IPS-18a (cell line): Measurements from ENCODE around the gene FAS.

Experiments used
- H3K27ac ChIP-seq: one replicate; pipeline ENCODE4 v1.5.1; 2013; ENCODE audit warnings: low read length
- H3K27me3 ChIP-seq: one replicate; pipeline ENCODE4 v1.6.1; 2013; ENCODE audit warnings: mild to moderate bottlenecking, low read length; ENCODE audit not compliant: control insufficient read depth, insufficient read depth
- H3K36me3 ChIP-seq: one replicate; pipeline ENCODE4 v1.6.1; 2013; ENCODE audit warnings: low read depth, low read length; ENCODE audit not compliant: control insufficient read depth
- H3K4me1 ChIP-seq: one replicate; pipeline ENCODE4 v1.6.1; 2013; ENCODE audit warnings: low read depth, low read length; ENCODE audit not compliant: control insufficient read depth
- H3K4me3 ChIP-seq: one replicate; pipeline ENCODE4 v1.5.1; 2013; ENCODE audit warnings: low read length
- H3K9ac ChIP-seq: one replicate; pipeline ENCODE4 v1.6.1; 2013; ENCODE audit warnings: mild to moderate bottlenecking, low read length, moderate library complexity
- H3K9me3 ChIP-seq: one replicate; pipeline ENCODE4 v1.6.1; 2013; ENCODE audit warnings: low read depth, low read length; ENCODE audit not compliant: control insufficient read depth

The FAS gene

DNA sequence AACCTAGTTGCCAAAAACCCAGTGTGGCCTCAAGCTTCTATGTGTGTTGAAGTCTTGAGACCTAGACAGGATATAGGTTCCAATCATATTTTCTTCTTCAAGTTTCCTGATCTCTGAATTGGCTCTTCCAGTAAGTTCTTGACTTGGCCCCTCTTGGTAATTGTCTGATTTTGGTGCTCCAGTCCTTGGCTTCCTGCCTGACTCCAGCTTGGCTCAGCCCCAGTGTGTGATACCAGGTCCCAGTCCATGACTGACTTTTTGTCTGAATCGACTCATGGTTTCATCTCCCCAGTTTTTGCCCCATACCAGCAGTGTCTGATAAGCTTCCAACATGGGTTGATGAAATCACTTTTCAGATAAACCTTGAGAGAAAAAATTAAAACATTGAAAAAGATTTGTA lies 72.3 kb downstream of the FAS start:
- no peak overlapping the region for H3K4me3 ChIP-seq
- no peaks in the 10 kb centered on the region for H3K4me1 ChIP-seq
- H3K27me3 ChIP-seq, result no peaks in the 10 kb centered on the region
- no peaks in the 10 kb centered on the region for H3K36me3 ChIP-seq
- H3K9ac ChIP-seq, result no peak overlapping the region
- H3K27ac ChIP-seq, result no peak overlapping the region
- H3K9me3 ChIP-seq, result no peaks in the 10 kb centered on the region

DNA sequence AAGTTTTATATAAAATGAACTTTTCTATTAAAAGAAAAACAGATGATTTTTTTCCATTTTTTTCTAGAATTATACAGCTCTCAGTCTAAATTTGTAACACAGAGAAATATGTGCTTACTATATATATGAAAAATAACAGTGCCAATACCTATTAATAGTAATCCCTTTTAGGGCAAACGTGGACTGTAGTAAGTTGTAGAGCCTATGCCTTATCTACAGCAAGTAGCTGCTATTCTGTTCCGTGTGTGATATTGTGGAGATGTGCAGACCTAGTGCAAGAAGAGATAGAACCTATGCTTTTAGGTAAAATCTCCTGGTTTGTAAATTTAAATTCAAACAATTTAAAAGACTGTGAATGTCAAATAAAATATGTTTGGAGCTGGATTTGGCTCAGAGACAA lies 72.9 kb downstream of the FAS start:
- no peak overlapping the region for H3K9ac ChIP-seq
- no peak overlapping the region for H3K27ac ChIP-seq
- no peak overlapping the region for H3K4me3 ChIP-seq
- no peaks in the 10 kb centered on the region for H3K27me3 ChIP-seq
- no peaks in the 10 kb centered on the region for H3K9me3 ChIP-seq
- no peaks in the 10 kb centered on the region for H3K36me3 ChIP-seq
- no peaks in the 10 kb centered on the region for H3K4me1 ChIP-seq

GRCh38 chr10:89064748-89065147 lies 74.2 kb downstream of the FAS start:
- H3K4me3 ChIP-seq, result no peak overlapping the region
- no peak overlapping the region for H3K9ac ChIP-seq
- no peak overlapping the region for H3K27ac ChIP-seq
- no peaks in the 10 kb centered on the region for H3K27me3 ChIP-seq
- H3K4me1 ChIP-seq, result no peaks in the 10 kb centered on the region
- H3K9me3 ChIP-seq, result no peaks in the 10 kb centered on the region
- H3K36me3 ChIP-seq, result no peaks in the 10 kb centered on the region
